Astrocyte of the cerebellum (primary cell): ENCODE data around the gene MRC2.

ENCODE experiments used
- DNase-seq: peaks from one replicate; pipeline ENCODE4 v3.0.0-alpha.2; 2011; ENCODE audit warnings: low read depth
- H3K4me3 ChIP-seq: 2 replicates; pipeline ENCODE4 v1.5.1; 2011; ENCODE audit warnings: mild to moderate bottlenecking, low read depth, low read length, moderate library complexity
- in situ Hi-C: cut with HindIII; loops from 2 replicates; pipeline ENCODE4 v1.10.0; 2017; ENCODE audit warnings: low sequenced_read_pairs
- TF ChIP-seq, protein P1 (sequence below): IDR thresholded peaks from 2 replicates; pipeline ENCODE4 v1.5.1; 2012; ENCODE audit warnings: low read length, low read depth, moderate library complexity, mild to moderate bottlenecking; ENCODE audit errors: missing control alignments

MRC2 gene

GRCh38 chr17:62666061-62666800, 38.8 kb downstream of the MRC2 start:
- TF ChIP-seq, protein P1, sequence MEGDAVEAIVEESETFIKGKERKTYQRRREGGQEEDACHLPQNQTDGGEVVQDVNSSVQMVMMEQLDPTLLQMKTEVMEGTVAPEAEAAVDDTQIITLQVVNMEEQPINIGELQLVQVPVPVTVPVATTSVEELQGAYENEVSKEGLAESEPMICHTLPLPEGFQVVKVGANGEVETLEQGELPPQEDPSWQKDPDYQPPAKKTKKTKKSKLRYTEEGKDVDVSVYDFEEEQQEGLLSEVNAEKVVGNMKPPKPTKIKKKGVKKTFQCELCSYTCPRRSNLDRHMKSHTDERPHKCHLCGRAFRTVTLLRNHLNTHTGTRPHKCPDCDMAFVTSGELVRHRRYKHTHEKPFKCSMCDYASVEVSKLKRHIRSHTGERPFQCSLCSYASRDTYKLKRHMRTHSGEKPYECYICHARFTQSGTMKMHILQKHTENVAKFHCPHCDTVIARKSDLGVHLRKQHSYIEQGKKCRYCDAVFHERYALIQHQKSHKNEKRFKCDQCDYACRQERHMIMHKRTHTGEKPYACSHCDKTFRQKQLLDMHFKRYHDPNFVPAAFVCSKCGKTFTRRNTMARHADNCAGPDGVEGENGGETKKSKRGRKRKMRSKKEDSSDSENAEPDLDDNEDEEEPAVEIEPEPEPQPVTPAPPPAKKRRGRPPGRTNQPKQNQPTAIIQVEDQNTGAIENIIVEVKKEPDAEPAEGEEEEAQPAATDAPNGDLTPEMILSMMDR = no peak
- H3K4me3 ChIP-seq = no peak overlapping the region
- no peak for DNase-seq
- in situ Hi-C loops = no loop called here

DNA sequence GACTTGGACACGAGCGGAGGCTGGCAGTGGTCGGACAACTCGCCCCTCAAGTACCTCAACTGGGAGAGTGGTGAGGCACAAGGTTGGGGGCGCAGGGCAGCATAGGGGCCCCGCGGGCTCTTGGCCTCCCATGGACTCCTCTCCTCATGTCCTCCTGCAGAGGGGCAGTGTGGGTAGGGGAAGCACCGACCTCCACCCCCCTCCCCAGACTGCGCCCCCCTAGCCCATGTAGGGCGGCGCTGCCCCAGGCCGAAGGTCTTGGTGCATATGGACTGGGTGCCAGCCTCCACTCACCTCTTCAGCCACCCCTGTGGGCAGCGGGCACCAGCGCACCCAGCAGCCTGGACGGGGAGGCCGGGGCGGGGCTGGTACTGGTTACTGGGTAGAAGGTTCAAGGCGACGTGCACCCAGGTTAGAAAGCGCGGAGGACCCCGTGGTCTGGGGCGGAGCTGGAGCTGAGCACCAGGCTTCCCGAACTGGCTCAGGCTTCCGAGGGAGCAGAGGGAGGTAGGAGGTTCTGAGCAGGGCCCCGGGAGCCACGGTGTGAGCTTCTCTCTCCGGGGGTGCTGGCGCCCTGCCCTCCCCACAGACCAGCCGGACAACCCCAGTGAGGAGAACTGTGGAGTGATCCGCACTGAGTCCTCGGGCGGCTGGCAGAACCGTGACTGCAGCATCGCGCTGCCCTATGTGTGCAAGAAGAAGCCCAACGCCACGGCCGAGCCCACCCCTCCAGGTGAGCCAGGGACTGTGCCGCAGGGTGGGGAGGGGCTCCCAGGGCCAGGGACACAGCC, 39.5 kb downstream of the MRC2 start:
- DNase-seq = no peak
- no peak overlapping the region for H3K4me3 ChIP-seq
- TF ChIP-seq, protein P1 = no peak
- in situ Hi-C loops = no loop called here

DNA sequence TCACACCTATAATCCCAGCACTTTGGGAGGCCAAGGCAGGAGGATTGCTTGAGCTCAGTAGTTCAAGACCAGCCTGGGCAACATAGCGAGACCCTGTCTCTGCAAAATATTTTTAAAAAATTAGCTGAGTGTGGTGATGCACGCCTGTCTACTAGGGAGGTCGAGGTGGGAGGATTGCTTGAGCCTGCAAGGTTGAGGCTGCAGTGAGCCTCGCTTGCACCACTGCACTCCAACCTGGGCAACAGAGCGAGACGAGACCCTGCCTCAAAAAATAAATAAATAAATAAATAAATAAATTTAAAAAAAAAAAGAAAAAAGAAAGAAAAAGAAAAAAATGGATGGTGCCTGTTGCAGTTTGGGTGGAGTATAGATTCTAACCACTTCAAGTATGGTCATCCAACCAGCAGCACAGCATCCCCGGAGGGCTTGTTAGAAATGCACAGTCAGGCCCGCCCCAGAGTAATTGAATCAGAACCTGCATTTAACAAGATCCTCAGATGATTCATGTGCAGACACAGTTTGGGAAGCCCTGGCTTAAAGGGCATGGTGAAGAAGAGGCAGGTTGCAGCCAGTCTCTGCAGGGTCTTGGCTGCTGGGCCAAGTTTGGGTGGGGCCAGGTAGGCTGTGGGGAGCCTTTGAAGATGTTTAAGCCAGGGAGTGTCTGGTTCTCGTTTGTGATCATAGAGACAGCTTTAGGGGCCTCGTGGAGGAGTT, 40.8 kb downstream of the MRC2 start:
- no peak overlapping the region for H3K4me3 ChIP-seq
- in situ Hi-C loops = no loop called here
- TF ChIP-seq, protein P1 = no peak
- no peak for DNase-seq

DNA sequence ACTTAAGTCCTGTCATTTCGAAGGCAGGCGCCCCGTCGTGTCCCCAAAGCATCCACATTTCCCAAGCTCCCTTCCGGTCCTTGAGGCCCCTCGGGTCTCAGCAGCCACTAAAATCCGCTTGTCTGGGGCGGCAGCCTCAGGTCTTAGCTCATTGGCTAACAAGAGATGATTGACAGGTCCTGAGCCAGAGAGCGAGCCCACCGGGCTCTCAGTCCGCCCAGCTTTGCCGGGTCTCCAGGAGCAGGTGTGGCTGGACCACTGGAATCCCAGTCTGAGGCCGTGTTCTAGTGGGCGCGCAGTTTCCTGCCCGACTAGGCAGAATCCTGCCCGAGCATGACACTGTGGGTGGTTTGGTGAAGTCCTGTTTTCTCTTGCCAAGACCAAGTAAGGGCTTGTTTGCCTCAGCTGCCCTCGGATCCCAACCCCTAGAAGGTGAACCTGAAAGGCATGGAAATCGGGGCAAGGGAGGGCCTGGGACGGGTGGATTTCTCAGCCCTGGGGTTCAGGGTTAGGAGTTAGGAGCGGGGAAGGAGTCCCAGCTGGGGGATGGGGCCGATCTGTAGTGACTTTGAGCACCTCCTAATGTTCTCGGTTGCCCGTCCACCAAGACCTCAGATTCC, 42.8 kb downstream of the MRC2 start:
- in situ Hi-C loops = no loop called here
- H3K4me3 ChIP-seq = no peak overlapping the region
- DNase-seq = no peak
- TF ChIP-seq, protein P1 = no peak

DNA sequence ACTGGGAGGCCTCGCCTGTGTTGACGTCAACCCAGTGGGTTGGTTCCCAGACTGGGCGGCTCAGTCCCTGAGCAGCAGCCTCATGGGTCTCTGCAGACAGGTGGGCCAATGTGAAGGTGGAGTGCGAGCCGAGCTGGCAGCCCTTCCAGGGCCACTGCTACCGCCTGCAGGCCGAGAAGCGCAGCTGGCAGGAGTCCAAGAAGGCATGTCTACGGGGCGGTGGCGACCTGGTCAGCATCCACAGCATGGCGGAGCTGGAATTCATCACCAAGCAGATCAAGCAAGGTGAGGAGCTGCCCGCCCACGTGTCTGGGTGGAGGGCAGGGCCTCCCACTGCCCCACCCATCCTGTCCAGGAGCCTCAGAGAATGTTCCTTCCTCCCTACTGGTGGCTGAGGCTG, 44.1 kb downstream of the MRC2 start:
- TF ChIP-seq, protein P1 = no peak
- DNase-seq = no peak
- in situ Hi-C loops = no loop called here
- no peak overlapping the region for H3K4me3 ChIP-seq

- in situ Hi-C loops = no loop called here
- TF ChIP-seq, protein P1 = no peak
- no peak for DNase-seq
- H3K4me3 ChIP-seq = no peak overlapping the region
These were observed 45.5 kb downstream of the MRC2 start for GRCh38 chr17:62672957-62673356.
